A549 treated with Mapracorat at 1 μM for 4 hours (cell line): ENCODE measurements around the gene SIGLEC11. TPM values are rescaled to one million over a fixed set of nuclear protein-coding genes. Genes with fewer than 3 reads are reported as not detected.

Experiments
- total RNA-seq: library from RNA; stranded (reverse); fragments of 200-300 nt; extraction: Qiagen RNA extraction; gene quantifications from 5 replicates; pipeline ENCODE4 v1.2.3, GENCODE V29; 2022

SIGLEC11 gene, protein sequence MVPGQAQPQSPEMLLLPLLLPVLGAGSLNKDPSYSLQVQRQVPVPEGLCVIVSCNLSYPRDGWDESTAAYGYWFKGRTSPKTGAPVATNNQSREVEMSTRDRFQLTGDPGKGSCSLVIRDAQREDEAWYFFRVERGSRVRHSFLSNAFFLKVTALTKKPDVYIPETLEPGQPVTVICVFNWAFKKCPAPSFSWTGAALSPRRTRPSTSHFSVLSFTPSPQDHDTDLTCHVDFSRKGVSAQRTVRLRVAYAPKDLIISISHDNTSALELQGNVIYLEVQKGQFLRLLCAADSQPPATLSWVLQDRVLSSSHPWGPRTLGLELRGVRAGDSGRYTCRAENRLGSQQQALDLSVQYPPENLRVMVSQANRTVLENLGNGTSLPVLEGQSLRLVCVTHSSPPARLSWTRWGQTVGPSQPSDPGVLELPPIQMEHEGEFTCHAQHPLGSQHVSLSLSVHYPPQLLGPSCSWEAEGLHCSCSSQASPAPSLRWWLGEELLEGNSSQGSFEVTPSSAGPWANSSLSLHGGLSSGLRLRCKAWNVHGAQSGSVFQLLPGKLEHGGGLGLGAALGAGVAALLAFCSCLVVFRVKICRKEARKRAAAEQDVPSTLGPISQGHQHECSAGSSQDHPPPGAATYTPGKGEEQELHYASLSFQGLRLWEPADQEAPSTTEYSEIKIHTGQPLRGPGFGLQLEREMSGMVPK
- 0.04 to 0.14 TPM (median 0.06 TPM) in 4 of 5 replicates, not detected in the other for total RNA-seq

DNA sequence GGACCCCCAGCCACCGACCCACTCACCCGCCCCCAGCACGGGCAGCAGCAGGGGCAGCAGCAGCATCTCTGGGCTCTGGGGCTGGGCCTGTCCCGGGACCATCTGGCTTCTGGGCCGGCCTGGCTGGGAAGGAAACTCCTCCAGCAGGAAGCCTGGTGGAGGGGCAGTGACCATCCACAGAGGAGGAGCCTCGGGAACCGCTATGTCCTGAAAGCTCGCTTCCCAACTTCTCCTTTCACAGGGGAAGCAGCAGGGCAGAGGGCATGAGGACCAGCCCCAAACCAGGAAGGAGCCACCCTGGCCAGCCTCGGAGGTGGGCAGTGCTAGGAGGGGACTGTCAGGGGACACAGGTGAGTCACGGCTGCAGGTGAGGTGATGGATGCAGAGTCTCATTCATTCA lies at the start of gene SIGLEC11:
SIGLEC11 (minus strand) TSS at position 193 of the 400 bp plus-strand sequence; CDS start at position 102, 91 bp downstream.

DNA sequence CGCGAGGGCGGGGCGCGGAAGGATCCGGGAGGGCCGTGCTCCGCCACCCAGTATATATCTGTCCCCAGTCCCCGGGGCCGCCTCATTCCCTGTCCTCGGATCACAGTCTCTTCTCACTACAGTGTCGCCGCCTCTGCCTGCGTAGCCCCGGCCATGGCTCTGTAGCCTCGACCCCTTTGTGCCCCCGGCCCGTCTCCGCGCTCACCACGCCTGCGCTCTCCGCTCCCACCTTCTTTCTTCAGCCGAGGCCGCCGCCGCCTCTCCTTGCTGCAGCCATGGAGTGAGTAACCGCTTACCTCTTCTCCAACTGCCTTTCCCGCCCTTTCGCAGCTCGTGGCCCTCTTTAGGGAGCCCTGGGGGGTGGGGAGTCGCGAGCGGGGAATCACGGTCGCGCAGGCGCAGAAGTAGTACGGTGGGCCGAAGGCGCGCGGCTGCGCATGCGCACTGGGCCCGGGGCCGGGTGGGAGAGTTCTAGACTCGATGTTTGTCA lies 31.8 kb downstream of the SIGLEC11 start, which contains the start of the genes ATF5 and NUP62:
ATF5 (plus strand) TSS at position 85 of the 490 bp plus-strand sequence. CDS start 1,646 bp downstream, outside the sequence.
NUP62 (minus strand) TSS at position 384 of the 490 bp plus-strand sequence. CDS start 19,697 bp downstream, outside the sequence.

Other genes starting within 250 kb of the SIGLEC11 start
- gene TSKS, start 197.9 kb downstream of the SIGLEC11 start, total RNA-seq, result not detected in 5 replicates
- gene AP2A1, start 194.2 kb downstream of the SIGLEC11 start, total RNA-seq, result 40.1 to 57.8 TPM (median 55.4 TPM) in 5 replicates
- 13.3 to 16.4 TPM (median 14.5 TPM) in 5 replicates for gene FUZ, start 147.9 kb downstream of the SIGLEC11 start, total RNA-seq
- gene MED25, start 142.9 kb downstream of the SIGLEC11 start, total RNA-seq, result 45.8 to 71.0 TPM (median 68.3 TPM) in 5 replicates
- 109 to 158 TPM (median 143 TPM) in 5 replicates for gene PTOV1, start 110.0 kb downstream of the SIGLEC11 start, total RNA-seq
- gene PNKP, start 93.6 kb downstream of the SIGLEC11 start, total RNA-seq, result 42.9 to 59.9 TPM (median 52.0 TPM) in 5 replicates
- gene AKT1S1, start 83.8 kb downstream of the SIGLEC11 start, total RNA-seq, result 67.2 to 121 TPM (median 103 TPM) in 5 replicates
- 17.4 to 22.9 TPM (median 20.4 TPM) in 5 replicates for gene TBC1D17, start 83.5 kb downstream of the SIGLEC11 start, total RNA-seq
- 0.35 to 0.71 TPM (median 0.59 TPM) in 5 replicates for gene IL4I1, start 64.3 kb downstream of the SIGLEC11 start, total RNA-seq
- gene ATF5, start 32.0 kb downstream of the SIGLEC11 start, total RNA-seq, result 39.0 to 57.8 TPM (median 54.8 TPM) in 5 replicates
- gene NUP62, start 31.7 kb downstream of the SIGLEC11 start, total RNA-seq, result 66.7 to 94.5 TPM (median 87.1 TPM) in 5 replicates
- gene VRK3, start 64.2 kb upstream of the SIGLEC11 start, total RNA-seq, result 34.8 to 40.7 TPM (median 38.7 TPM) in 5 replicates
- 7.7 to 10.2 TPM (median 9.6 TPM) in 5 replicates for gene ZNF473, start 64.8 kb upstream of the SIGLEC11 start, total RNA-seq
- gene IZUMO2, start 202.1 kb upstream of the SIGLEC11 start, total RNA-seq, result not detected in 5 replicates
- 4.5 to 7.3 TPM (median 6.8 TPM) in 5 replicates for gene MYH14, start 242.4 kb upstream of the SIGLEC11 start, total RNA-seq